Esophagus muscularis mucosa (tissue), 3 donors: ENCODE results near the gene CFAP107.

Source experiments
- POLR2A ChIP-seq: fragments of 450-650 bp; IDR thresholded peaks from one replicate; pipeline ENCODE4 v1.6.1; 2017; ENCODE audit warnings: antibody characterized with exemption, moderate library complexity, mild to moderate bottlenecking, low read depth
- POLR2AphosphoS5 ChIP-seq, 2 donors: sonication (generic); formaldehyde crosslinking; IDR thresholded peaks; one replicate each; pipeline ENCODE4 v1.6.1; 2017; ENCODE audit warnings: antibody characterized with exemption in 2 of 2
- TF ChIP-seq, protein P1 (sequence below), 3 experiments: fragments of 200-600 bp in 2 of 3; fragments of 450-650 bp in 1 of 3; sonication (generic) in 2 of 3; IDR thresholded peaks; one replicate each; pipeline ENCODE4 v1.5.1; 2017 to 2019; ENCODE audit warnings: antibody characterized with exemption in 3 of 3, mild to moderate bottlenecking in 2 of 3, moderate library complexity in 1 of 3

DNA sequence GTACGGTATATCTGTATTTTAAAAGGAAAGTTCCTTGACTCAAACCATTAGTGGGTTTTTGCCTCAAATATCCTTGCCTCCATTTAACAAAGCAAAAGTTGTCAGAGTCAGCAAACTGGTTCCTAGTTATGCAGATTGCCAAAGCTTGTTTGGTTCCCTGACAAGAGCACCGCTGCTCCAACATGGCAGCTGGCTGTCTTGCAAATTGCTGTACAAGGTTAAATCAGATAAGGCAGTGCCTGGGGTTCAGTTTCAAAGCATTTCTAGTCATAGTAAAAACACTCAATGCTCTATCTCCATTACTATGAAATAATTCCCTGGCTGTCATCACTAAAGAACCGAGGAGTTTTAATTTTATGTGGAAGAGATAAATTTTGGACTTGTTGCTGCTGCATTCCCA is 11.3 kb upstream of the CFAP107 start:
- TF ChIP-seq, protein P1, sequence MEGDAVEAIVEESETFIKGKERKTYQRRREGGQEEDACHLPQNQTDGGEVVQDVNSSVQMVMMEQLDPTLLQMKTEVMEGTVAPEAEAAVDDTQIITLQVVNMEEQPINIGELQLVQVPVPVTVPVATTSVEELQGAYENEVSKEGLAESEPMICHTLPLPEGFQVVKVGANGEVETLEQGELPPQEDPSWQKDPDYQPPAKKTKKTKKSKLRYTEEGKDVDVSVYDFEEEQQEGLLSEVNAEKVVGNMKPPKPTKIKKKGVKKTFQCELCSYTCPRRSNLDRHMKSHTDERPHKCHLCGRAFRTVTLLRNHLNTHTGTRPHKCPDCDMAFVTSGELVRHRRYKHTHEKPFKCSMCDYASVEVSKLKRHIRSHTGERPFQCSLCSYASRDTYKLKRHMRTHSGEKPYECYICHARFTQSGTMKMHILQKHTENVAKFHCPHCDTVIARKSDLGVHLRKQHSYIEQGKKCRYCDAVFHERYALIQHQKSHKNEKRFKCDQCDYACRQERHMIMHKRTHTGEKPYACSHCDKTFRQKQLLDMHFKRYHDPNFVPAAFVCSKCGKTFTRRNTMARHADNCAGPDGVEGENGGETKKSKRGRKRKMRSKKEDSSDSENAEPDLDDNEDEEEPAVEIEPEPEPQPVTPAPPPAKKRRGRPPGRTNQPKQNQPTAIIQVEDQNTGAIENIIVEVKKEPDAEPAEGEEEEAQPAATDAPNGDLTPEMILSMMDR (IDR thresholded peaks at IDR 0.05): no peak
- no peak for TF ChIP-seq POLR2AphosphoS5 (IDR thresholded peaks at IDR 0.05)
- TF ChIP-seq POLR2A: no peak
